GM10248 (cell line): ENCODE measurements around the gene RHEB.
A peak's percentile ranks its signal among the peaks of the same experiment; 100 is the strongest.

Experiments
- CTCF ChIA-PET: fragments of 300-600 bp; sonication (Branson Sonifier 250); formaldehyde crosslinking; extraction: SDS; loops from one replicate; lab custom pipeline; 2021; ENCODE audit warnings: antibody characterized with exemption; lab: Yijun Ruan, JAX
- POLR2A ChIA-PET: fragments of 350-650 bp; sonication (Branson Sonifier 250); formaldehyde crosslinking; extraction: SDS; loops from one replicate; lab custom pipeline; 2020; ENCODE audit warnings: antibody characterized with exemption; lab: Yijun Ruan, JAX
- DNase-seq: peaks from one replicate; pipeline ENCODE4 v3.0.0; 2012; ENCODE audit errors: extremely low spot score
- CTCF ChIP-seq: IDR thresholded peaks from 2 replicates; pipeline ENCODE4 v1.5.1; 2012; ENCODE audit warnings: mild to moderate bottlenecking, low read depth; ENCODE audit errors: extremely low read depth, missing control alignments, control extremely low read depth

Gene RHEB

DNA sequence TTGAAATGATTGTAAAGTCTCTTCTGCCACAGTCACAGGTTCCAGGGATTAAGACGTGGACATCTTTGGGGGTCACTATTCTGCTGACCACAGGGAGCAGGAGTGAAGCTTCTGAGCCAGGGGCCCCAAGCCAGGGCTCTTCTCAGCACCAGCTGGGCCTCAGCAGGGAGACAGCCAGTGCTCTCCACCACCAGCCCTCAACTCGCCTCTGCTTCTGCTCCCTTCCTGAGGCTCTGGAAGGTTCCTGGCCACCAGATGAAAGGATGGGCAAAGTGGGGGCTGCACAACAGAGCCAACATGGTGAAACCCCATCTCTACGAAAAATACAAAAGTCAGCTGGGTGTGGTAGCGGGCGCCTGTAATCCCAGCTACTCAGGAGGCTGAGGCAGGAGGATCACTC, 68.5 kb downstream of the RHEB start:
- DNase-seq = no peak
- POLR2A ChIA-PET = no interaction called here
- CTCF ChIA-PET = interaction anchor here (1.3 to 3.9 kb wide), 4 partner anchors 11 to 135 kb away, joined by 3 to 33 read pairs (median 12); no protein-coding TSS in a partner anchor
- no peak for TF ChIP-seq CTCF

DNA sequence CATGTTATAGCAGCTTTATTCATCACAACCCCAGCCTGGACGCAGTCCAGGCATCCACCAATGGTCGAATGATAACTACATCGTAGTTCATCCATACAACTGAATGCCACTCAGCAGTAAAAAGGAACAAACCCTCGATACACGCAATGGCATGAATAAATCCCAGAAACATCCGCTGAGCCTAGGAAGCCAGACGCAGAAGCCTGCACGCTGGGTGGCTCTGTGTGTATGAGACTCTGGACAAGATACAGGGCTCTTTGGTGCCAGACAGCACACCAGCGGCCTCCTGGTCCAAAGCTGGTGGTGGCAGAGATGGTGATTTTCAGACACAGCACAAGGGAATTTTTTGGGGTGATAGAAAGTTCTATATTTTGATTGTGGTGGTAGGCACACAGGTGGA, 69.7 kb downstream of the RHEB start:
- ChIA-PET POLR2A (no interaction called here), CTCF (interaction anchor here (0.8 to 3.9 kb wide), 12 partner anchors 11 to 433 kb away, joined by 3 to 77 read pairs (median 6); no protein-coding TSS in a partner anchor)
- TF ChIP-seq CTCF = no peak
- no peak for DNase-seq

DNA sequence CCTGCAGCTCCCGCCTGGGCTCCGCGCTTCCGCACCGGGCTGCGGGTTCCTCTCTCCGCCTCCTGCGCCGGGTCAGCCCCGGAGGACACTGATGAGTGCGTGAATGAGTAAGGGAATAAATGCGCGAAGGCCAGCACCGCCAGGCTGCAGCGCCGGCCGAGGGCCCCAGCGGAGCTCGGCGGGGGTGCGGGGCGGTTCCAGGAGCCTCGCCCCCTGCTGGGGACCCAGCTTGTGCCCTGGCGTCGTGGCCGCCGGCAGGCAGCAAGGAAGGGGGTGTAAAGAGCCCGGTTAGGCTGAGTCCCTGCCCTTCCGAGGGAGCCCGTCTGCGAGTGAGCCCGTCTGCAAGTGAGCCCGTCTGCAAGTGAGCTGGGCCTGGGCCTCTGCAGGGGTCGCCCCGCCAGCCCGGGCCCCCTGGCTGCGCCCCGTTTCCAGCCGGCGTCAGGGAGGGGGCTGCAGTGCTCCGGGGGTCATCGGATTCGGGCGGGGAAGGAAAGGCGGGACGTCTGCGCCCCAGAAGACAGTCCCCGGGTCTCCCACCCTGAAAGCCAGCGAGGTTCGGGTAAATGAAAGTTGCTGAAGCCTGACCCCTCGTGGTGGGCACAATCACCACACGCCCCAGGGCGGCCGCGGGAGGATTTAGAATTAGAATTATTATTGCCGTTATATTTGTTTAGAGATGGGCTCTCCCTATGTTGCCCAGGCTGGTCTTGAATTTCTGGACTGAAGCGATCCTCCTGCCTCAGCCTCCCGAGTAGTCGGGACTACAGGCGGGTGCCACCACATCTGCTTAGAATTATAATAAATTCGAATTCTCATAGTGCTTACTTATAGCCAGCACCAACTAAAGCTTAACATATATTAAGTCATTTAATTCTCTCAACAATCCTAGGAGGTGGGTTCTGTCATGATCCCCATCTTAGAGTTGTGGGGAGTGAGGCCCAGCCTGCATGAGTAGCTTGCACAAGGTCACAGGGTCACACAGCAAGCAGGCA, 71.1 kb downstream of the RHEB start:
- ChIA-PET CTCF (interaction anchor here (0.7 to 3.9 kb wide), 47 partner anchors 9 to 435 kb away, joined by 3 to 77 read pairs (median 5); partner anchors contain the start of genes CRYGN and WDR86), POLR2A (no interaction called here)
- DNase-seq = peak; percentile 85
- TF ChIP-seq CTCF = peak; percentile 74

DNA sequence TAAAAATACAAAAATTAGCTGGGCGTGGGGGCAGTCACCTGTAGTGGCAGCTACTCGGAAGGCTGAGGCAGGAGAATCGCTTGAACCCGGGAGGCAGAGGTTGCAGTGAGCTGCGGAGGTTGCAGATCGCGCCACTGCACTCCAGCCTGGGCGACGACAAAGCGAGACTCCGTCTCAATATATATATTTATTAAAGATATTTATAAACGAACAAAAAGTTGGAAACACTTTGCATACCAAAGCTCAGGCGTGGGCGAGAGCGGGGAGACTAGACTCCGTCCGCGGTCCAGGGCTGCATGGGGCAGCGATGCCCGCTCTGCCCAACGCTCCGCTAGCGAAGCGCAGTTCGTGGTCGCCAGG, 71.8 kb downstream of the RHEB start:
- CTCF ChIA-PET = interaction anchor here (0.8 to 3.9 kb wide), 35 partner anchors 8 to 324 kb away, joined by 3 to 77 read pairs (median 6); partner anchors contain the start of genes CRYGN and WDR86
- POLR2A ChIA-PET = no interaction called here
- DNase-seq = no peak
- TF ChIP-seq CTCF = no peak

DNA sequence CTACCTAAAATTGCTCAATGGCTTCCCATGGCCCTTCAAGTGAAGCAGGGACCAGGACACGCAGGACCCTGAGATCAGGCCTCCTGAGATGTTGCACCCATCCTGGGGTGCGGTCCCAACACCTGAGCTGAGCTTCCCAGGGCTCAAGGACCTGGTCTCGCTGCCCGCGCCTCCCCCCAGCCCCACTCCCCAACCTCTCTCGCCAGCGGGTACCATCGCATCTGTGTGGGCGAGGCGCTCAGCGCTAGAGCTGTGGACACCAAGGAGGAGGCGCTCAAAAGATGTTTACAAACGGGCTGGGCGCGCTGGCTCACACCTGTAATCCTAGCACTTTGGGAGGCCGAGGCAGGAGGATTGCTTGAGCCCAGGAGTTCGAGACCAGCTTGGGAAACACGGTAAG, 72.4 kb downstream of the RHEB start:
- POLR2A ChIA-PET = no interaction called here

GRCh38 chr7:151446412-151446811, 73.3 kb downstream of the RHEB start:
- TF ChIP-seq CTCF = no peak
- no peak for DNase-seq
- POLR2A ChIA-PET = interaction anchor here (0.6 kb wide), 1 partner anchor 140 kb away, joined by 3 read pairs; no protein-coding TSS in a partner anchor
- CTCF ChIA-PET = interaction anchor here (1.1 to 3.4 kb wide), 3 partner anchors 16 to 77 kb away, joined by 3 to 77 read pairs (median 10); no protein-coding TSS in a partner anchor

More for the DNA sequence above, 72.4 kb downstream of the RHEB start:
- CTCF ChIA-PET = interaction anchor here (1.0 to 3.4 kb wide), 14 partner anchors 11 to 201 kb away, joined by 3 to 77 read pairs (median 6); partner anchors contain the start of gene WDR86
- TF ChIP-seq CTCF = no peak
- DNase-seq = no peak
